Liver (tissue), 3 donors: ENCODE results near the gene SLN.

Experiments
- EGR1 ChIP-seq, 2 donors: IDR thresholded peaks; 2 replicates each; pipeline ENCODE4 v1.6.1; 2016 to 2018; ENCODE audit warnings: antibody characterized with exemption in 2 of 2, low read depth in 2 of 2
- GABPA ChIP-seq, 2 donors: IDR thresholded peaks in 1 of 2; conservative IDR thresholded peaks in 1 of 2; 2 replicates each; pipeline ENCODE4 v1.6.1; 2016; ENCODE audit warnings: antibody characterized with exemption in 2 of 2, mild to moderate bottlenecking in 1 of 2, moderate library complexity in 1 of 2
- HNF4A ChIP-seq, 2 donors: conservative IDR thresholded peaks; 2 replicates each; pipeline ENCODE4 v1.6.1; 2016; ENCODE audit warnings: antibody characterized with exemption in 2 of 2, mild to moderate bottlenecking in 2 of 2
- HNF4G ChIP-seq: IDR thresholded peaks from 2 replicates; pipeline ENCODE4 v1.6.1; 2016; ENCODE audit warnings: antibody characterized with exemption
- JUND ChIP-seq, 2 donors: IDR thresholded peaks; 2 replicates each; pipeline ENCODE4 v1.6.1; 2016; ENCODE audit warnings: antibody characterized with exemption in 2 of 2
- RXRA ChIP-seq, 2 donors: IDR thresholded peaks; 2 replicates each; pipeline ENCODE4 v1.6.1; 2017 to 2018; ENCODE audit warnings: antibody characterized with exemption in 2 of 2, mild to moderate bottlenecking in 1 of 2
- SP1 ChIP-seq: IDR thresholded peaks from 2 replicates; pipeline ENCODE4 v1.6.1; 2018; ENCODE audit warnings: antibody characterized with exemption, mild to moderate bottlenecking
- TAF1 ChIP-seq: conservative IDR thresholded peaks from 2 replicates; pipeline ENCODE4 v1.6.1; 2016; ENCODE audit warnings: antibody characterized with exemption, mild to moderate bottlenecking
- TF ChIP-seq, protein P1 (sequence below): fragments of 150-350 bp; IDR thresholded peaks from 2 replicates; pipeline ENCODE4 v1.5.1; 2017; ENCODE audit warnings: improper control_type of control experiment, low read depth, low read length; ENCODE audit not compliant: missing input control
- TF ChIP-seq, protein P2 (sequence below): IDR thresholded peaks from 2 replicates; pipeline ENCODE4 v1.6.1; 2016; ENCODE audit warnings: antibody characterized with exemption
- TF ChIP-seq, protein P3 (sequence below): IDR thresholded peaks from 2 replicates; pipeline ENCODE4 v1.6.1; 2016; ENCODE audit warnings: antibody characterized with exemption
- TF ChIP-seq, protein P4 (sequence below): IDR thresholded peaks from 2 replicates; pipeline ENCODE4 v1.6.1; 2016; ENCODE audit warnings: antibody characterized with exemption
- TF ChIP-seq, protein P5 (sequence below): IDR thresholded peaks from 2 replicates; pipeline ENCODE4 v1.6.1; 2016; ENCODE audit warnings: antibody characterized with exemption, mild to moderate bottlenecking
- donor health status: healthy.
- donor health status: healthy.

DNA sequence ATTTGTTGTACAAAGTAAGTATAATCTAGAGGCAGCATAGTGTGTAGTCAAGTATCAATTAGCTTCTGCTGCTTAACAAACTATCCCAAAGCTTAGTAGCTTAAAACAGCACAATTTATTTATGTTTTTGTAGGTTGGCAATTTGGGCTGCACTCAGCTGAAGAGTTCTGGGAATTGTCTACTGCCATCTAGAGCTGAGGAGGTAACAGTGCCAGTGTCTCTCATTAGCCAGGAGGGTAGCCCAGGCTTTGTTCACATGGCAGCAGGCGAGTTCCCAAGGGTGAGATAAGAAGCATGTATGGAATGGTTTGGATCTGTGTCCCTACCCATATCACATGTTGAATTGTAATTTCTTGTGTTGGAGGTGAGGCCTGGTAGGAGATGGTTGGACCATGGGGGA lies 45.8 kb upstream of the SLN start:
- TF ChIP-seq, protein P1, sequence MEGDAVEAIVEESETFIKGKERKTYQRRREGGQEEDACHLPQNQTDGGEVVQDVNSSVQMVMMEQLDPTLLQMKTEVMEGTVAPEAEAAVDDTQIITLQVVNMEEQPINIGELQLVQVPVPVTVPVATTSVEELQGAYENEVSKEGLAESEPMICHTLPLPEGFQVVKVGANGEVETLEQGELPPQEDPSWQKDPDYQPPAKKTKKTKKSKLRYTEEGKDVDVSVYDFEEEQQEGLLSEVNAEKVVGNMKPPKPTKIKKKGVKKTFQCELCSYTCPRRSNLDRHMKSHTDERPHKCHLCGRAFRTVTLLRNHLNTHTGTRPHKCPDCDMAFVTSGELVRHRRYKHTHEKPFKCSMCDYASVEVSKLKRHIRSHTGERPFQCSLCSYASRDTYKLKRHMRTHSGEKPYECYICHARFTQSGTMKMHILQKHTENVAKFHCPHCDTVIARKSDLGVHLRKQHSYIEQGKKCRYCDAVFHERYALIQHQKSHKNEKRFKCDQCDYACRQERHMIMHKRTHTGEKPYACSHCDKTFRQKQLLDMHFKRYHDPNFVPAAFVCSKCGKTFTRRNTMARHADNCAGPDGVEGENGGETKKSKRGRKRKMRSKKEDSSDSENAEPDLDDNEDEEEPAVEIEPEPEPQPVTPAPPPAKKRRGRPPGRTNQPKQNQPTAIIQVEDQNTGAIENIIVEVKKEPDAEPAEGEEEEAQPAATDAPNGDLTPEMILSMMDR, result no peak
- TF ChIP-seq, protein P2, sequence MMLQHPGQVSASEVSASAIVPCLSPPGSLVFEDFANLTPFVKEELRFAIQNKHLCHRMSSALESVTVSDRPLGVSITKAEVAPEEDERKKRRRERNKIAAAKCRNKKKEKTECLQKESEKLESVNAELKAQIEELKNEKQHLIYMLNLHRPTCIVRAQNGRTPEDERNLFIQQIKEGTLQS, result no peak
- TF ChIP-seq HNF4A (conservative IDR thresholded peaks at IDR 0.05) (no peak), SP1 (no peak), EGR1 (IDR thresholded peaks at IDR 0.05; ENCODE audit: low read depth in 2 of 2) (no peak), TAF1 (no peak), GABPA (IDR thresholded peaks at IDR 0.05 in 1 of 2, conservative IDR thresholded peaks at IDR 0.05 in 1 of 2) (no peak), JUND (IDR thresholded peaks at IDR 0.05) (no peak), HNF4G (no peak), RXRA (IDR thresholded peaks at IDR 0.05) (no peak)
- TF ChIP-seq, protein P3, sequence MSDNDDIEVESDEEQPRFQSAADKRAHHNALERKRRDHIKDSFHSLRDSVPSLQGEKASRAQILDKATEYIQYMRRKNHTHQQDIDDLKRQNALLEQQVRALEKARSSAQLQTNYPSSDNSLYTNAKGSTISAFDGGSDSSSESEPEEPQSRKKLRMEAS, result no peak
- TF ChIP-seq, protein P4, sequence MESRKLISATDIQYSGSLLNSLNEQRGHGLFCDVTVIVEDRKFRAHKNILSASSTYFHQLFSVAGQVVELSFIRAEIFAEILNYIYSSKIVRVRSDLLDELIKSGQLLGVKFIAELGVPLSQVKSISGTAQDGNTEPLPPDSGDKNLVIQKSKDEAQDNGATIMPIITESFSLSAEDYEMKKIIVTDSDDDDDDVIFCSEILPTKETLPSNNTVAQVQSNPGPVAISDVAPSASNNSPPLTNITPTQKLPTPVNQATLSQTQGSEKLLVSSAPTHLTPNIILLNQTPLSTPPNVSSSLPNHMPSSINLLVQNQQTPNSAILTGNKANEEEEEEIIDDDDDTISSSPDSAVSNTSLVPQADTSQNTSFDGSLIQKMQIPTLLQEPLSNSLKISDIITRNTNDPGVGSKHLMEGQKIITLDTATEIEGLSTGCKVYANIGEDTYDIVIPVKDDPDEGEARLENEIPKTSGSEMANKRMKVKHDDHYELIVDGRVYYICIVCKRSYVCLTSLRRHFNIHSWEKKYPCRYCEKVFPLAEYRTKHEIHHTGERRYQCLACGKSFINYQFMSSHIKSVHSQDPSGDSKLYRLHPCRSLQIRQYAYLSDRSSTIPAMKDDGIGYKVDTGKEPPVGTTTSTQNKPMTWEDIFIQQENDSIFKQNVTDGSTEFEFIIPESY, result no peak
- TF ChIP-seq, protein P5, sequence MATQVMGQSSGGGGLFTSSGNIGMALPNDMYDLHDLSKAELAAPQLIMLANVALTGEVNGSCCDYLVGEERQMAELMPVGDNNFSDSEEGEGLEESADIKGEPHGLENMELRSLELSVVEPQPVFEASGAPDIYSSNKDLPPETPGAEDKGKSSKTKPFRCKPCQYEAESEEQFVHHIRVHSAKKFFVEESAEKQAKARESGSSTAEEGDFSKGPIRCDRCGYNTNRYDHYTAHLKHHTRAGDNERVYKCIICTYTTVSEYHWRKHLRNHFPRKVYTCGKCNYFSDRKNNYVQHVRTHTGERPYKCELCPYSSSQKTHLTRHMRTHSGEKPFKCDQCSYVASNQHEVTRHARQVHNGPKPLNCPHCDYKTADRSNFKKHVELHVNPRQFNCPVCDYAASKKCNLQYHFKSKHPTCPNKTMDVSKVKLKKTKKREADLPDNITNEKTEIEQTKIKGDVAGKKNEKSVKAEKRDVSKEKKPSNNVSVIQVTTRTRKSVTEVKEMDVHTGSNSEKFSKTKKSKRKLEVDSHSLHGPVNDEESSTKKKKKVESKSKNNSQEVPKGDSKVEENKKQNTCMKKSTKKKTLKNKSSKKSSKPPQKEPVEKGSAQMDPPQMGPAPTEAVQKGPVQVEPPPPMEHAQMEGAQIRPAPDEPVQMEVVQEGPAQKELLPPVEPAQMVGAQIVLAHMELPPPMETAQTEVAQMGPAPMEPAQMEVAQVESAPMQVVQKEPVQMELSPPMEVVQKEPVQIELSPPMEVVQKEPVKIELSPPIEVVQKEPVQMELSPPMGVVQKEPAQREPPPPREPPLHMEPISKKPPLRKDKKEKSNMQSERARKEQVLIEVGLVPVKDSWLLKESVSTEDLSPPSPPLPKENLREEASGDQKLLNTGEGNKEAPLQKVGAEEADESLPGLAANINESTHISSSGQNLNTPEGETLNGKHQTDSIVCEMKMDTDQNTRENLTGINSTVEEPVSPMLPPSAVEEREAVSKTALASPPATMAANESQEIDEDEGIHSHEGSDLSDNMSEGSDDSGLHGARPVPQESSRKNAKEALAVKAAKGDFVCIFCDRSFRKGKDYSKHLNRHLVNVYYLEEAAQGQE, result no peak
